Measurements from ENCODE around the gene MRPS30. TPM values are rescaled to one million over a fixed set of nuclear protein-coding genes. Genes with fewer than 3 reads are reported as not detected.

Gene MRPS30
- total RNA-seq, 4 donors from 2014 or later: 43.3 to 65.2 (median 47.3) TPM

DNA sequence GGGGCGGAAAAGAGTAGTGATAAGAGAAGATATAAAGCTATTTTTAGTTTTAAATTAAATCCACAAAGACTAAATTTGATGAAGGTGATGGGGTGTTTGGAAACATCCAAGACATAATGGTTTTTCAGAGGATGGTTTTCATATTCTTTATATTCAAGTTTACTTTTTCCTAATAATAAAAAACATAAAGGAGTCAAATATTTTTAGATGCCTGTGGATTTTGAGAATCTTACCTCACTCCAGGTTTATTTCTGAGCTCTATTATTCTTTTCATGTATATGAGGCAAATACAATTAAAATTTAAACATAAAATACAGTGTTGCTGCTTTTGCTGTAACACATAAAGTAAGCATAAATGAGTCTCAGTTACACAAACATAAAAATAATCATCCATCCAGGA is 22.2 kb downstream of the MRPS30 start:
- TF ChIP-seq, protein P1, sequence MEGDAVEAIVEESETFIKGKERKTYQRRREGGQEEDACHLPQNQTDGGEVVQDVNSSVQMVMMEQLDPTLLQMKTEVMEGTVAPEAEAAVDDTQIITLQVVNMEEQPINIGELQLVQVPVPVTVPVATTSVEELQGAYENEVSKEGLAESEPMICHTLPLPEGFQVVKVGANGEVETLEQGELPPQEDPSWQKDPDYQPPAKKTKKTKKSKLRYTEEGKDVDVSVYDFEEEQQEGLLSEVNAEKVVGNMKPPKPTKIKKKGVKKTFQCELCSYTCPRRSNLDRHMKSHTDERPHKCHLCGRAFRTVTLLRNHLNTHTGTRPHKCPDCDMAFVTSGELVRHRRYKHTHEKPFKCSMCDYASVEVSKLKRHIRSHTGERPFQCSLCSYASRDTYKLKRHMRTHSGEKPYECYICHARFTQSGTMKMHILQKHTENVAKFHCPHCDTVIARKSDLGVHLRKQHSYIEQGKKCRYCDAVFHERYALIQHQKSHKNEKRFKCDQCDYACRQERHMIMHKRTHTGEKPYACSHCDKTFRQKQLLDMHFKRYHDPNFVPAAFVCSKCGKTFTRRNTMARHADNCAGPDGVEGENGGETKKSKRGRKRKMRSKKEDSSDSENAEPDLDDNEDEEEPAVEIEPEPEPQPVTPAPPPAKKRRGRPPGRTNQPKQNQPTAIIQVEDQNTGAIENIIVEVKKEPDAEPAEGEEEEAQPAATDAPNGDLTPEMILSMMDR (IDR thresholded peaks at IDR 0.05; ENCODE audit: low read depth): no peak

DNA sequence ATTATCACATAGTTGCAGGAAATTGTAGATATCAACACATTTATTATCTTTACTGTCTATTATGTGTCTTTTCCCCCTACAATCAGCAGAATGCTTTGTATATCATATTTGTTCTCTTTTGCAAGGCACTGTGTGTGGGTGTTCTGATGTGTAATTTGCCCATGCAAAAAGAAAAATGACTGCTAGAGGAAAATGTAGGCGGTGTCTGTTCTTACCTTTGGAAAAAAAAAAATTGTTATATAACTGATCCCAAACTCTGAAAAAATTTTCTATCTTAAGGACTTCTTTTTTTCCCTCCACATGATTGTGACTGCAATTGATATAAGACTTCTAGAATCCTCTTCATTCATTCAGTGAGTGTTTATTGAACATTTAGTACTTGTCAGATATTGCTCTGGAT is 24.5 kb downstream of the MRPS30 start:
- TF ChIP-seq, protein P1 (IDR thresholded peaks at IDR 0.05; ENCODE audit: low read depth): no peak

DNA sequence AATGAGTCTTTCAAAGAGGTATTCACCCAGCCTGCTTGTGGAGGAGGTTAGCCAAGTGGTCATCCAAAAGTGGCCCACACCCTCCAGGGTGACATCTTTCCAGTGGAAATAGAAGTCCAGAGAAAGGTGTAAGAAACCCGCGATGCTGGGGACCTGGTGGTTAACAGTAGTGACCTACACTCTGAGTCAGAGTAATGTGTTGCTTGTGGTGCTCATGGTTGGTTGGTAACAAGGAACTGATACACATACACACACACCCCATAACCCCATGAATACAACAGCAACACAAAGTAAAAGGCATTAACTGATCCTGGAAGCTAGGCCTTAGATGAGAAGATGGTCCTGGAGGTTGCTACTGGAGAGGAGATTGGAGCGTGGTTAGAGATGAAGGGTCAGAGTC is 26.9 kb downstream of the MRPS30 start:
- TF ChIP-seq, protein P1 (IDR thresholded peaks at IDR 0.05; ENCODE audit: low read depth): no peak

- TF ChIP-seq, protein P1 (IDR thresholded peaks at IDR 0.05; ENCODE audit: low read depth): no peak
Observed at GRCh38 chr5:44839018-44839681, 30.4 kb downstream of the MRPS30 start.

- TF ChIP-seq, protein P1 (IDR thresholded peaks at IDR 0.05; ENCODE audit: low read depth): no peak
Observed at GRCh38 chr5:44842496-44843282, 33.9 kb downstream of the MRPS30 start.

- TF ChIP-seq, protein P1 (IDR thresholded peaks at IDR 0.05; ENCODE audit: low read depth): no peak
Observed at GRCh38 chr5:44844744-44845143, 36.0 kb downstream of the MRPS30 start.

GRCh38 chr5:44845777-44846176 is 37.0 kb downstream of the MRPS30 start:
- TF ChIP-seq, protein P1 (IDR thresholded peaks at IDR 0.05; ENCODE audit: low read depth): no peak

Data from subcutaneous adipose tissue (tissue), 4 donors.